ENCODE results near the gene PAX5.

GRCh38 chr9:36992501-36993316 lies 41.4 kb downstream of the PAX5 start:
- TF ChIP-seq CTCF (IDR thresholded peaks at IDR 0.05; ENCODE audit: low read depth, low read length, poor library complexity, severe bottlenecking) (no peak), EZH2phosphoT487 (IDR thresholded peaks at IDR 0.05; ENCODE audit: borderline replicate concordance, low read length) (no peak)

Data from DOHH2 (cell line).